ENCODE measurements around the gene CENATAC.

Gene CENATAC

GRCh38 chr11:119051440-119052162, 53.7 kb downstream of the CENATAC start:
- Histone ChIP-seq H3K27ac (ENCODE audit: poor library complexity, severe bottlenecking) (no peak overlapping the region), H3K4me1 (ENCODE audit: insufficient read depth, poor library complexity, severe bottlenecking) (peaks cover 7% of the 10 kb centered on the region), H3K9me3 (ENCODE audit: severe bottlenecking) (no peaks in the 10 kb centered on the region), H3K4me3 (ENCODE audit: severe bottlenecking) (no peak overlapping the region), H3K27me3 (ENCODE audit: insufficient read depth, poor library complexity, severe bottlenecking) (no peaks in the 10 kb centered on the region), H3K36me3 (ENCODE audit: low read depth) (peaks cover 96% of the 10 kb centered on the region)
- TF ChIP-seq CTCF (IDR thresholded peaks at IDR 0.05; ENCODE audit: poor library complexity, severe bottlenecking) = no peak
- DNase-seq (ENCODE audit: low spot score) (no peak), ATAC-seq (ENCODE audit: low read depth) (no peak)

GRCh38 chr11:119052163-119052814, 54.4 kb downstream of the CENATAC start:
- ATAC-seq (ENCODE audit: low read depth) (no peak), DNase-seq (ENCODE audit: low spot score) (no peak)
- no peak for TF ChIP-seq CTCF (IDR thresholded peaks at IDR 0.05; ENCODE audit: poor library complexity, severe bottlenecking)
- Histone ChIP-seq H3K27me3 (ENCODE audit: insufficient read depth, poor library complexity, severe bottlenecking) (no peaks in the 10 kb centered on the region), H3K27ac (ENCODE audit: poor library complexity, severe bottlenecking) (no peak overlapping the region), H3K9me3 (ENCODE audit: severe bottlenecking) (no peaks in the 10 kb centered on the region), H3K4me3 (ENCODE audit: severe bottlenecking) (no peak overlapping the region), H3K36me3 (ENCODE audit: low read depth) (peaks cover 89% of the 10 kb centered on the region), H3K4me1 (ENCODE audit: insufficient read depth, poor library complexity, severe bottlenecking) (peaks cover 7% of the 10 kb centered on the region)

GRCh38 chr11:119054418-119054817, 56.5 kb downstream of the CENATAC start:
- no peaks in the 10 kb centered on the region for H3K27me3 ChIP-seq (ENCODE audit: insufficient read depth, poor library complexity, severe bottlenecking)
- no peak for TF ChIP-seq CTCF (IDR thresholded peaks at IDR 0.05; ENCODE audit: poor library complexity, severe bottlenecking)
- H3K9me3 ChIP-seq (ENCODE audit: severe bottlenecking) = no peaks in the 10 kb centered on the region
- no peak overlapping the region for H3K27ac ChIP-seq (ENCODE audit: poor library complexity, severe bottlenecking)
- DNase-seq (ENCODE audit: low spot score) = no peak
- peaks cover 7% of the 10 kb centered on the region for H3K4me1 ChIP-seq (ENCODE audit: insufficient read depth, poor library complexity, severe bottlenecking)
- peaks cover 67% of the 10 kb centered on the region for H3K36me3 ChIP-seq (ENCODE audit: low read depth)
- H3K4me3 ChIP-seq (ENCODE audit: severe bottlenecking) = no peak overlapping the region
- no peak for ATAC-seq (ENCODE audit: low read depth)

- no peak for TF ChIP-seq CTCF (IDR thresholded peaks at IDR 0.05; ENCODE audit: poor library complexity, severe bottlenecking)
- peaks cover 7% of the 10 kb centered on the region for H3K4me1 ChIP-seq (ENCODE audit: insufficient read depth, poor library complexity, severe bottlenecking)
- ATAC-seq (ENCODE audit: low read depth) = no peak
- H3K4me3 ChIP-seq (ENCODE audit: severe bottlenecking) = peak overlapping the region; percentile 97
- peaks cover 53% of the 10 kb centered on the region for H3K36me3 ChIP-seq (ENCODE audit: low read depth)
- DNase-seq (ENCODE audit: low spot score) = no peak
- H3K27me3 ChIP-seq (ENCODE audit: insufficient read depth, poor library complexity, severe bottlenecking) = no peaks in the 10 kb centered on the region
- H3K27ac ChIP-seq (ENCODE audit: poor library complexity, severe bottlenecking) = peak overlapping the region; percentile 61
- no peaks in the 10 kb centered on the region for H3K9me3 ChIP-seq (ENCODE audit: severe bottlenecking)
Measured at GRCh38 chr11:119055901-119056300, 58.0 kb downstream of the CENATAC start.
